Spleen (tissue), 7 donors: ENCODE results near the gene CYLD.

Experiments used
- POLR2A ChIP-seq, 3 donors: fragments of 450-650 bp; IDR thresholded peaks; one replicate each; pipeline ENCODE4 v1.5.1; 2017; ENCODE audit warnings: antibody characterized with exemption in 3 of 3, mild to moderate bottlenecking in 1 of 3
- TF ChIP-seq, protein P1 (sequence below), 11 experiments: fragments of 200-600 bp in 7 of 11; fragments of 450-650 bp in 4 of 11; sonication (generic) in 4 of 11; IDR thresholded peaks in 8 of 11; conservative IDR thresholded peaks in 3 of 11; 1 replicate in 7 of 11; 2 replicates in 4 of 11; pipeline versions ENCODE4 v1.4.0 to v1.8.0; 2016 to 2021; ENCODE audit warnings: antibody characterized with exemption in 11 of 11, inconsistent platforms in 4 of 11, mild to moderate bottlenecking in 1 of 11
- donor health status: DM: no; HTN: no; CAD: no; lungs with moderate emphysema.
- donor health status: DM: no; HTN: no; CAD: no.
- donor health status: DM: no; HTN: no; CAD: no.

DNA sequence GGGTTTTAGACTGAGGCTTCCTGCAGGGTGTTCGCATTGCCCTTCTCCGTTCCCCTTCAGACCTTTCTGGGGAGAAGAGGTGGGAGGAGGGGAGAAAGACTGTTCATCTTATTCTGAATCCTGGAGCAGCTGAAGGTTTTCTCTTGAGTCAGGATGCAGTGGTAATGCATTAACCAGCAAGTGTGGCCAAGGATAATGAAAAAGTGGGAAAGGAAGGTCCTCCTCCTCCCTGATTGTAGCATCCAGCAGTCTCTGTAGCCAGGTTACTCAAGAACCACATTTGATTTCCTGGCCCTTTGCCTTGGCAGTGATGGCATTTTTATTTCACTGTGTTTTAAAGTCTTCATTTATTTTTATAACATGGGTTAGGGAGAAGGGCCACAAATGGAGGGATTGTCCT lies 59.1 kb downstream of the CYLD start:
- TF ChIP-seq, protein P1, sequence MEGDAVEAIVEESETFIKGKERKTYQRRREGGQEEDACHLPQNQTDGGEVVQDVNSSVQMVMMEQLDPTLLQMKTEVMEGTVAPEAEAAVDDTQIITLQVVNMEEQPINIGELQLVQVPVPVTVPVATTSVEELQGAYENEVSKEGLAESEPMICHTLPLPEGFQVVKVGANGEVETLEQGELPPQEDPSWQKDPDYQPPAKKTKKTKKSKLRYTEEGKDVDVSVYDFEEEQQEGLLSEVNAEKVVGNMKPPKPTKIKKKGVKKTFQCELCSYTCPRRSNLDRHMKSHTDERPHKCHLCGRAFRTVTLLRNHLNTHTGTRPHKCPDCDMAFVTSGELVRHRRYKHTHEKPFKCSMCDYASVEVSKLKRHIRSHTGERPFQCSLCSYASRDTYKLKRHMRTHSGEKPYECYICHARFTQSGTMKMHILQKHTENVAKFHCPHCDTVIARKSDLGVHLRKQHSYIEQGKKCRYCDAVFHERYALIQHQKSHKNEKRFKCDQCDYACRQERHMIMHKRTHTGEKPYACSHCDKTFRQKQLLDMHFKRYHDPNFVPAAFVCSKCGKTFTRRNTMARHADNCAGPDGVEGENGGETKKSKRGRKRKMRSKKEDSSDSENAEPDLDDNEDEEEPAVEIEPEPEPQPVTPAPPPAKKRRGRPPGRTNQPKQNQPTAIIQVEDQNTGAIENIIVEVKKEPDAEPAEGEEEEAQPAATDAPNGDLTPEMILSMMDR (IDR thresholded peaks at IDR 0.05 in 8 of 11, conservative IDR thresholded peaks at IDR 0.05 in 3 of 11) = no peak
- no peak for TF ChIP-seq POLR2A (IDR thresholded peaks at IDR 0.05)
